Panc1 (cell line): ENCODE data around the gene SERPINB7. TPM values are rescaled to one million over a fixed set of nuclear protein-coding genes. Genes with fewer than 3 reads are reported as not detected.

Source experiments
- ATAC-seq: fragments of 200-7000 bp; cut with Tn5 transposase; 2 replicates; pipeline ENCODE4 v1.9.1; 2020; ENCODE audit warnings: mild to moderate bottlenecking, moderate library complexity
- BruUV-seq: library from RNA; stranded (reverse); fragments of 400-500 nt; replicated peaks from 2 replicates; lab custom pipeline; 2021; lab: Mats Ljungman, UMichigan
- CTCF ChIA-PET: fragments of 300-600 bp; sonication (Branson Sonifier 250); formaldehyde crosslinking; loops from one replicate; lab custom pipeline; 2022; ENCODE audit warnings: antibody characterized with exemption; lab: Charles Lee
- POLR2A ChIA-PET: fragments of 300-600 bp; sonication (Branson Sonifier 250); formaldehyde crosslinking; loops from one replicate; lab custom pipeline; 2022; ENCODE audit warnings: antibody characterized with exemption; lab: Charles Lee
- DNase-seq: peaks from one replicate; pipeline ENCODE4 v3.0.0-alpha.2; 2010; ENCODE audit warnings: low read depth, low spot score
- H3K27ac ChIP-seq: 2 replicates; pipeline ENCODE4 v1.5.1; 2011; ENCODE audit warnings: mild to moderate bottlenecking, low read length, inconsistent platforms
- H3K27me3 ChIP-seq: fragments of 200-500 bp; sonication (Bioruptor generic); 2 replicates; pipeline ENCODE4 v1.6.0; 2014; ENCODE audit warnings: low read length, inconsistent platforms; ENCODE audit not compliant: control insufficient read depth, insufficient read depth
- H3K36me3 ChIP-seq: fragments of 200-500 bp; sonication (Bioruptor generic); 2 replicates; pipeline ENCODE4 v1.5.1; 2014; ENCODE audit warnings: inconsistent platforms, mild to moderate bottlenecking, low read length, moderate library complexity; ENCODE audit not compliant: control insufficient read depth, insufficient read depth
- H3K4me1 ChIP-seq: 2 replicates; pipeline ENCODE4 v1.5.1; 2011; ENCODE audit warnings: inconsistent platforms, mild to moderate bottlenecking, low read length, moderate library complexity; ENCODE audit not compliant: control insufficient read depth, insufficient read depth
- H3K4me3 ChIP-seq, 2 experiments: 2 replicates each; pipeline ENCODE4 v1.5.1; 2011 to 2012; ENCODE audit warnings: low read depth in 2 of 2, low read length in 2 of 2, mild to moderate bottlenecking in 2 of 2, inconsistent platforms in 1 of 2, moderate library complexity in 1 of 2
- H3K9me3 ChIP-seq: fragments of 200-500 bp; sonication (Bioruptor generic); 2 replicates; pipeline ENCODE4 v1.5.1; 2014; ENCODE audit warnings: low read depth, mild to moderate bottlenecking, inconsistent platforms, low read length, moderate library complexity; ENCODE audit not compliant: control insufficient read depth, insufficient read depth
- CTCF ChIP-seq: fragments of 450-650 bp; IDR thresholded peaks from 2 replicates; pipeline ENCODE4 v1.5.1; 2017; ENCODE audit warnings: mild to moderate bottlenecking
- POLR2AphosphoS5 ChIP-seq: IDR thresholded peaks from 2 replicates; pipeline ENCODE4 v1.6.1; 2012; ENCODE audit warnings: mild to moderate bottlenecking, low read depth, low read length, moderate library complexity
- REST ChIP-seq, 2 experiments: IDR thresholded peaks; 2 replicates each; pipeline ENCODE4 v1.6.1; 2011 to 2012; ENCODE audit warnings: low read depth in 2 of 2, control low read depth in 1 of 2, low read length in 1 of 2, mild to moderate bottlenecking in 1 of 2, moderate library complexity in 1 of 2; ENCODE audit not compliant: insufficient read depth in 1 of 2
- SIN3A ChIP-seq: IDR thresholded peaks from 2 replicates; pipeline ENCODE4 v1.6.1; 2012; ENCODE audit warnings: low read depth, mild to moderate bottlenecking, low read length, moderate library complexity, borderline replicate concordance; ENCODE audit not compliant: insufficient read depth
- TCF7L2 ChIP-seq: IDR thresholded peaks from 2 replicates; pipeline ENCODE4 v1.6.1; 2011; ENCODE audit warnings: mild to moderate bottlenecking, low read depth, low read length, inconsistent platforms
- in situ Hi-C: cut with HindIII; loops from 2 replicates; pipeline ENCODE4 v1.10.0; 2016; ENCODE audit warnings: low sequenced_read_pairs, low pct_unique_long_range_greater_than_20kb
- intact Hi-C: fragments of 100-400 bp; cut with micrococcal nuclease; formaldehyde crosslinking; loops from one replicate; pipeline ENCODE4 v1.10.0; 2022; ENCODE audit not compliant: unreplicated experiment
- total RNA-seq: library from RNA; stranded (reverse); gene quantifications from one replicate; pipeline ENCODE4 v1.2.1, GENCODE V29; 2021; ENCODE audit not compliant: unreplicated experiment

The SERPINB7 gene
- total RNA-seq, 1 experiment from 2014 or later = not detected

- no peaks in the 10 kb centered on the region for H3K36me3 ChIP-seq
- no peak overlapping the region for H3K4me3 ChIP-seq
- H3K4me1 ChIP-seq = no peaks in the 10 kb centered on the region
- H3K27ac ChIP-seq = no peak overlapping the region
- DNase-seq = no peak
- no peak for ATAC-seq
- no peaks in the 10 kb centered on the region for H3K9me3 ChIP-seq
- in situ Hi-C loops = no loop called here
- TF ChIP-seq POLR2AphosphoS5 (no peak), CTCF (no peak), REST (IDR thresholded peaks at IDR 0.05; ENCODE audit: insufficient read depth in 1 of 2, low read depth in 2 of 2, low read length in 1 of 2) (no peak), SIN3A (no peak), TCF7L2 (no peak)
- CTCF ChIA-PET = no interaction called here
- intact Hi-C loops = no loop called here
- POLR2A ChIA-PET = no interaction called here
- no peaks in the 10 kb centered on the region for H3K27me3 ChIP-seq
- BruUV-seq = no TSS peak
Observed at GRCh38 chr18:63837590-63837989, 62.4 kb downstream of the SERPINB7 start.

- DNase-seq (no peak), ATAC-seq (no peak)
- intact Hi-C loops (loop anchor here (10.0 kb wide), 1 partner anchor 268 kb away; no protein-coding TSS in a partner anchor), in situ Hi-C loops (no loop called here)
- POLR2A ChIA-PET = no interaction called here
- no peaks in the 10 kb centered on the region for H3K9me3 ChIP-seq
- CTCF ChIA-PET = interaction anchor here (1.0 kb wide), 1 partner anchor 324 kb away, joined by 4 read pairs; no protein-coding TSS in a partner anchor
- H3K27ac ChIP-seq = no peak overlapping the region
- no peak overlapping the region for H3K4me3 ChIP-seq
- no TSS peak for BruUV-seq
- no peak for TF ChIP-seq REST (IDR thresholded peaks at IDR 0.05; ENCODE audit: insufficient read depth in 1 of 2, low read depth in 2 of 2, low read length in 1 of 2)
- no peak for TF ChIP-seq POLR2AphosphoS5
- no peak for TF ChIP-seq TCF7L2
- TF ChIP-seq CTCF = no peak
- TF ChIP-seq SIN3A = no peak
- H3K27me3 ChIP-seq = no peaks in the 10 kb centered on the region
- no peaks in the 10 kb centered on the region for H3K4me1 ChIP-seq
- no peaks in the 10 kb centered on the region for H3K36me3 ChIP-seq
Observed at GRCh38 chr18:63843008-63843407, 67.8 kb downstream of the SERPINB7 start.
